HG03045 (cell line): ENCODE data around the gene LARP4B.

Source experiments
- ATAC-seq: cut with Tn5 transposase; IDR thresholded peaks from one replicate; pipeline ENCODE4 v1.9.1; 2021; ENCODE audit warnings: mild to moderate bottlenecking, moderate library complexity; ENCODE audit not compliant: unreplicated experiment

The LARP4B gene

DNA sequence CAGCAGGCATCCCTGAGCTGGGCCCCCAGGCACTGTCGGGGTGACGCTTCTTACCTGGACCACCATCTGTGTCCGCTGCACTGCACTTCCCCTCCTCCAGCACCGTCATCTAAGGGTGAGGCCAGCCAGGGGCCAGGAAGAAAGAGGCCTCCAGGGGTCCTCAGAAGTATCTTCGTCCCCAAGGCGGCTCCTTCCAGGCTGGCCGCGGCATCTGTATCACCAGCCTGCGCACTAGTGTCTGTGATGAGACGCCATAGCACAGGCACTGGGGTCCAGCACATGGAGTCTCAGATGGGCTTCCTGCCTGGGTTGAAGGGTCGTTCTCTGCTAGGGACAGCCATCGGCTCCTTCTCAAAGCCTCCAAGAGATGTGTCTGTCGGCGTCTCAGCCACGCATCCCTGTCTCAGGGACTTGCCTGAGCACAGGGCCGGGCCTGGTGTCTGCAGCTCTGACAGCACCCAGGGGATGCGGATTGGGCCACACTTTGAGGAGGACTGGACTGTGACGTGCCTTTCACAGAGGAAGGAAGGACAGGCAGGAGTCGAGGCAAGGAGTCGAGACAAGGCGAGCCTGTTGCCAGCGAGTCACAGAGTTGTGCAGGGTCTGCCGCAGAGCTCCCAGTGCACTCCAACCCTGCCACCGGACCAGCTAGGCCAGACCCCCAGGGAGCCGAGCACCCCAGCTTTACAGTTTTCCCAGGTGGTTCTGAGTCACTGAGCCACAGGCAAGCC lies 140.5 kb downstream of the LARP4B start:
- ATAC-seq = no peak

GRCh38 chr10:789831-790701 lies 141.4 kb downstream of the LARP4B start:
- no peak for ATAC-seq

DNA sequence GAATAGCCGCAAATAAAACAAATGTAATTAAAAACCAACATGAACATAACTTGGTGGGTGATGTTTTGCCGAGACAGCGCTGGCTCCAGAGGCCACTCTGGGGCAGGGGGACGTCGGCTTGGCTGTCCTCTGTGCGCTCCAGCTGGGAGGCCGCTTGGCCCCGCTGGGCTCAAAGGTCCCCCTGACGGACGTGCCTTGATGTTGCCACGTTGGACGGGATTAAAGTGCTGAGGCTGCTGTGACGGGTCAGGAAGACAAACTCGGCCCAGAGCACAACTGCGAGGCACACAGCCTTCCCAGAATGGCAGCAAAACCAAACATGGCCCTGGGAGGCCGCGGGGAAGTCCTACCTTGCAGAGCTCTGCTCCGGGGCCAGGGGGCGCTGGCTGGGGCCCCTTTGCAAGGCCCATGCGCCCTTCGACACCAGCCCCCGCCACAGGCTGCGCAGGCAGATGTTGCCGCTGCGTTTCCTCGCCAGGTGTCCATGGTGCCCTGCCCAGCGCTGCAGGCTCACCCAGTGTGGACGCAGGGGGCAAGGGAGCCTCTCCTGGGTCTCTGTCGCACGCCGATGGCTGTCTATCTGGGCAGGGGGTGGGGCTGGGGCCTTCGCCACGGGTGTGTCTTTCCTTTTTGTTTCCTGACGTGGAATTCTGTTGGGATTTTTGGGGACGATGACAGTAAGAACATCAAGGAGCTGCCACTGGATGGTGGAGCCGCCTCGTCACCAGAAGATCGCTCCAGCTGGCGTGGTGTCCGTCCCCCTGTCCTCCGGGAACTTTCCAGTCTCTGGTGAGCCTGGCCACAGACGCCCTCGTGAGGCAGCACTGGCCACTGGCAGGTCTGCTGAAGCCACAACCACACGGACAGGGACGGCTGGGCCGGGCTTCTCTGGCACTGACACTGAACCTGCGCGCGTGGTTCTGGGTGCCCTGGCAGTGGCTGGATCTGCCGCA lies 142.4 kb downstream of the LARP4B start:
- ATAC-seq = no peak

GRCh38 chr10:787933-788651 lies 143.4 kb downstream of the LARP4B start:
- ATAC-seq = no peak

DNA sequence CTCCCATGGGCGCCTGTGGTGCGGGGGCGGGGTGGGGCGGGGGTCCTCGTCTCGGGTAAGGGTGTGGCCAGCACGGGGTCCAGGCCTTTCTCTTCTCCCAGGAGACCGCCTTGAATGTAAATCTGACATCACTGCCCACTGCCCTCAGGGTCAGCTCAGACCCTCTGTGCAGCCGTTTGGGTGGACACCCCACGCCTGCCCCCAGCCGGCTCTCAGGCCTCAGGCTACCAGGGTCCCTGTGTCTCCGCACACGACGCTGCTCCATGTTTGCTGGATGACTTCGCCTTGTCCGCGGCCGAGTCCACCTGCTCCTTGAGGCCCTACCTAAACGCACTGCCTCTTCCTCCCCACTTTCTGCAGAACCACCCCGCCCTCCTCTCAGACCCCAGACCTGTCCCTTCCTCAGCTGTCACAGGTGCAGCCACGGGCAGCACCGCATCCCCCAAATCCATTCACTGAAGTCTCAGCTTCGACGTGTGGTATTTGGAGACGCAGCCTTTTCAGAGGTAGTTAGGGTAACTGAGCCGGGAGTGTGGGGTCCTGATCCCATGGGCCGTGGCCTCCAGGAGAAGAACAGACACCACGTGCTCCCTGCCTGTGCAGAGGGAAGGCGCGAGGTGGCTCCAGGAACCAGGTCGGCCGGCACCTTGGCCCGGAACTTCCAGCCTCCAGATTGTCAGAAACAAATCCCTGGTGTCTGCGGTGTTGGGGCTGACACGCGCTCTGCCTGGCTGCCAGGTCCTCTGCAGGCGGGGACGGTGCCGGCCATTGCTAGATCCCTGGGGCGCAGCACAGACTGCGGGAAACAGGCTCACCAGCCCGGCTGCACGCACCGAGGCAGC lies 144.7 kb downstream of the LARP4B start:
- ATAC-seq = no peak

GRCh38 chr10:785861-786214 lies 145.7 kb downstream of the LARP4B start:
- ATAC-seq = no peak

GRCh38 chr10:785089-785860 lies 146.2 kb downstream of the LARP4B start:
- ATAC-seq = no peak

DNA sequence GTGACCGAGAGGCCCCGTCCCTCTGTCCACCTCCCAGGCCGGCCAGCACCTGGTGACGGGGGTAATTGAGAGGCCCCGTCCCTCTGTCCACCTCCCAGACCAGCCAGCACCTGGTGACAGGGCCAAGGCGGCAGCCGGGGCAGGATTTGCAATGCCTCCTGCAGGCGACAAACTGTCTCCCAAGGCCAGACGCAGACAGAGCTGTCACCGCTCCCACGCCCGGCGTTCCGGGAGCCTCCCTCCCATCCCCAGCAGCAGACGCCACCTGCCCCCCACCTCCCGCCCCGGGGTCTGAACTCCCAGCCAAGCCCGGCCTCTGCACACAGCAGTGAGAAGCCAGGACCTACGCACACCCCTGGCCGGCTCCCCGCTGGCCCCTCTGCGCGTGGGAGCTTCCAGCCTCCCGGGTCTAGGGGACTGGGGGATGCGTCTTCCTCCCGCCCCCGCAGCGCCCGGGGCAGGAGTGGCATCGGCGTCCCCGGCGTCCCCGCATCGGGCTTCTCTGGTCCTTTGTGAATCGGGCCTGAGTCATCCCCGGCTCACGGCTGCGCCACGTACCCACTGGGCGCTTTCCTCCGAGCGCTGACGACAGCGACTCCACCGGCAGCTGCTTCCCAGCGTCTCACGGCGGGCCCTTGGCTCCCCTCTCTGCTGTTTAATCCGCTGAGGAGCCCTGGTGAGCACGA lies 147.0 kb downstream of the LARP4B start:
- ATAC-seq = no peak

DNA sequence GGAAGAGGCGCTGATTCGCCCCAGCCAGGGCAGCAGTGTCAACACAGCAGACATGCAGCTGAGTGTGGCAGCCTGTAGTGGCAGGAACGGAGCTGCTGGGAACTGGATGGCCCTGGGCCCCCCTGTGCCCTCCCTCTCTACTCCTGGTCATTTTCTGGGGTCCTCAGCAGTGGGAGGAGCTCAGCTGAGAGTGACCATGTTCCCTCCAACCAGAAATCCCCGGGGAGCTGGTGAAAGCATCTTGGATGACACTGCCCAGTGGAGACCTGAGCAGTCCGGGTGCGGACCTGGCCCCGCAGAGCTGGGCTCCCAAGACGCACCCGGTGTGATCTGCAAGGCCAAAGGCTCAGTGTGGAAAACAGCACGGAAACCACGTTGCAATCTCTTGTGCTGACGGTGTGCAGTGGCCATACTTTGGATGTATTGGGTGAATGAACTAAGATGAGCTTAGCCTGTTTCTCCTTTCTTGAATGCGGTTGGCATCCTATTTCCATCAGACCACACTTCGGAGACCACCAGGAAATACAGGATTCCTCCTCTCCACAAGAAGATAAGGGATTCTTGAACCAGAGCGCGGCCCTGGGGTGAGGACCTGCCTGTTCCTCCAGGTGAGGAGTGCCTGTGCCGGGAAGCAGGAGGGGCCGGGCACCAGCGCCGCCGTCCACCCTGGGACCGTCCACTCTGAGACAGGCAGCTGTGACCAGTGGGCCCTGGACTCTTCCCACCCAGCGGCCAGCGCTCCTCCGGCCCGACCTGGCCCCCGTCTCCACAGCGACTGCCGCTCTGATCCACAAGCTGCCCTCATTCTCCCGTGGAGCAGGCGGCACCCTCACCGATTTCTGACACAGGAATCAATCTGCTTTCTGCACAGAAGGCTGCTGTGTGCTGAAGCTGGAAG lies 148.5 kb downstream of the LARP4B start:
- no peak for ATAC-seq

DNA sequence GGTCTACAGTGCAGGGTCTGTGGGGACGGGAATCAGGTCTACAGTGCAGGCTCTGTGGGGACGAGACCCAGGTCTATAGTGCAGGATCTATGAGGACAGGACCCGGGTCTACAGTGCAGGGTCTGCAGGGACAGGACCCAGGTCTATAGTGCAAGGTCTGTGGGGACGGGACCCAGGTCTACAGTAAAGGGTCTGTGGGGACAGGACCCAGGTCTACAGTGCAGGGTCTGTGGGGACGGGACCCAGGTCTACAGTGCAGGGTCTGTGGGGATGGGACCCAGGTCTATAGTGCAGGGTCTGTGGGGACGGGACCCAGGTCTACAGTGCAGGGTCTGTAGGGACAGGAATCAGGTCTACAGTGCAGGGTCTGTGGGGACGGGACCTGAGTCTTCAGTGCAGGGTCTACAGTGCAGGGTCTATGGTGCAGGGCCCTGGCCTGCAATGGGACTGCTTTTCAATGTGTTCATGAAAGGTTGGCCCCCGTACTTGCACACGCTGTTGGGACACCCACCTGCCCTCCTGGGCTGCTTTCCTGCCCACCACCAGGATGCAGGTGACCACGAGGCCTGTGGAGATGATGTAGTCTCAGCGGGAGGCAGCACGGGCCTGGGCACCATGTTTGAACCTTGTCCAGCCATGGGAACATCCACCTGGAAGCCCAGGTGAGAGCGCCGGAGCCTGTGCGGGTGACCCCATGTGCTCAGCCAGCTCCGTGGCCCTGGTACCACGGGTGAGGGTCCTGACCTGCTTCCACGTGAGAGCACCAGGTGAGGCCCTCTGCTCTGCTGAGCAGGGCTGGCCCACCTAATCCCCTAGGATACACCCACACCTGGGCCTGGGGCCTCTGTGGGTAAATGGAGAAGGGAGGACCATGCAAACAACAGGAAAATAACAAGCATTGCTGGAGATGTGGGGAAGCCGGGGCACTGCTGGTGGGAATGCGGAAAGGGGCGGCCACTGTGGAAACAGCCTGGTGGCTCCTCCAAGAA lies 150.7 kb downstream of the LARP4B start:
- ATAC-seq = no peak

DNA sequence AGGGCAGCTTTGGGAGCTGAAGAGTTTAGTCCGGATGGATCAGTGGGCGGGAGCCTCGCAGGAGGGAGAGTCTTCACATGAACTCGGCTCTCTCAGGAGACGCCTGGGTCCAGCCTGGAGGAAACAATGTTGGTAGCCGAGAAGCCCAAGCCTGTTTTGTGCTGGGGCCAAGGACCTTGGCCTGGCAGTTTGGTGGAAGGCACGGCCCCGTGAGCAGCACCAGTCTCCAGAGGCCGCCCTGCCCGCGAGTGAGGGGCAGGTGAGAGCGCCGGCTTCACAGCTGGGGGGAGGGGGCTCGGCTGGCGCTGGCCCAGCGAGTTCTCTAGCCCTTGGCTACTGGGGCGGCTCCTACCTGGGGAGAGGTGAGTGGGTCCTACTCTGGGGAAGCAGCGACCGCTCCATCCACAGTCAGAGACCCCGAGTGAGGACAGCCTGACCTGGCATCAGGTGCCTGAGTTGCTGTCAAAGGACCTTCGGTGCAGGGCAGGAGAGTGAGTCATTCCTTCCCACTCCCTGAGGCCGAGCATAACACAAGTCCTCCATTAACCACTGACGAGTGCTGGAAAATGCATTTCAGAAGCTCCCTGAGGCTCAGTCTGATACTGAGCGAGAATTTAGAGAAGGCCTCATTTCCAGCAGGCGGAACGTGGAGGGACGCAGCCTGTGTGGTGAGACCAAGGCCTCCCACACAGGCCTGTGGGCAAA lies 152.7 kb downstream of the LARP4B start:
- no peak for ATAC-seq

DNA sequence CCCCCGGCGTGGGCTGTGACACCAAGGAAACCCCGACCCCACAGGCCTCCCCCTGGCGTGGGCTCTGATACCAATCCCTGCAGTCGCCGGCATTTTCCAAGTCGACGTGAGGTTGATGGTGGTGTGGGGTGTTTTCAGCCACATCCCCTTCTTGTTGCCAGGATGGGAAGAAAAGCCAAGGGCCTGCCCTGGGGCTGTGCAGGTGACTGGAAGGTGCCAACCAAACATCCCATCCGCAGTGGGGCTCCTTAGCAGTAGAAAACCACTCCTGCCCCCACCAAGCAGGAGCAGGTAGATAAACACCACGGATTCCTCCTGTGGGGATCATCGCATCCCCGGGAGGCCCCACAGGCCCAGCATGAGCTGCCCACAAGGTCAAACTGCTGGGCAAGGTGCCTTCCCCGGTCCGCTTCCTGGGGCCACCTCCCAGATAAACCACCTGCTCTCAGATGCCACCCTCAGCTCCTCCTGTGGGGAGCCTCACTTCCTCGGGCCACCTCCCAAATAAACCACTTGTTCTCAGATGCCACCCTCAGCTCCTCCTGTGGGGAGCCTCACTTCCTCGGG lies 153.5 kb downstream of the LARP4B start:
- no peak for ATAC-seq

DNA sequence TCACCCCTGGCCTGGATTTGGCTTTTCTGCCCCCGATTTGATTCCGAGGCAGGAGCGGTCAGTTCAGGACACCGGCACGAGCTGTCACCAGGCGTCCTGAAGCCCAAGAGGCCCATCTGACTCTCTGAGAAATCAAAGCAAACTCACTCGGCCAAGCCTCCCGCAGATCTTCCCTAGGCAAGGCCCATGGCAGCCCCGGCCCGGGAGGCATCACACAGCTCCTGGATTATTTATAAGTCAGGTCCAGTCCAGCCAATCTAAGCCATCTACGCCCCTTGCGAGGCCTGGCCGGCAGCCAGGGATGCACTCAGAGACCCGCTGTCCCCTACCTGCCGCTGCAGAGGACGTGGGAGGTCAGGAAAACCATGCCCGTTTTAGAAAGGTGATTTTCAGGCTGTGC lies 154.7 kb downstream of the LARP4B start:
- no peak for ATAC-seq

DNA sequence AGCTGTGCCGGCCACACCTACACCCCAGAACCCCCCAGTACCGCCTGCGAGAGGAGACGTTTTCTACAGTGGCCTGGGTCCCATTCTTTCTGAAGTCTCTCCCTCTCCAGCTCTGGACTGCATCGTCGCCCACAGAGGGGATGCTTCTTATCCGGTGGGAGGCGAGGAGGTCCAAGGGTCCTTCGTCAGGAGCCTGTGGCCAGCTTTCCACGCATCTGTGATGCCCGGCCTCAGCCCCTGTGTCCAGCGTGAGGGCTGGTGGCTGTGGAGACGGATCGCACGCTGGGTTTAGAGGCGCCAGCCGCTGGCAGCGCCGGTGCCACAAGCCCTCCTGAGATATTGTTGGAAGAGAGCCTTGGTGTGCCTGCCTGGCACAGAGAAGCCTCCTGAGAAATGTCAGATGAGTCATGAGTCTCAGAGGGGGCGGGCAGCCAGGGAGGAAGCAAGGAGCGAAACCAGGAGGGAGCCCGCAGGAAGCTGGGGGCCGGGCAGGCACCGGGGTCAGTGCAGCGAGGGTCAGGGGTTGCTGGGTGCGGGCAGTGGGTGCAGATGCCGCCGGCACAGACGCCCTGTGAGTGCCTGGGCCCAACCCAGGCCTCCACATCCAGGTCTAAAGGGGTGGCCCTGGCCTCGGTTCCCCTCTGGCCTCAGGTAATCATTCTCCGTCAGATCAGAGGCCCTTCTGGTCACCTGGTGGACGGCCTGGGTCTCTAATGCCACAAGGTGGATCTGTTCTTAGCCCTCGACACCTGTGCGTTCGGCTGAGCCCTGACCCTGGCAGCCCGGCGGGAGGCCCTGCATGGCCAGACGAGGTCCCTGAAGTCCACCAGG lies 156.0 kb downstream of the LARP4B start:
- ATAC-seq = no peak
